Measurements from ENCODE around the gene HIPK2. TPM values are rescaled to one million over a fixed set of nuclear protein-coding genes. Genes with fewer than 3 reads are reported as not detected.

HIPK2 gene
- total RNA-seq, 1 experiment from 2014 or later = 30.7 TPM

- H3K9me3 ChIP-seq (ENCODE audit: low read depth, low read length, poor library complexity, severe bottlenecking) = no peaks in the 10 kb centered on the region
- no peaks in the 10 kb centered on the region for H3K4me1 ChIP-seq (ENCODE audit: insufficient read depth, low read length, poor library complexity, severe bottlenecking)
- H3K36me3 ChIP-seq (ENCODE audit: insufficient read depth, low read length, poor library complexity, severe bottlenecking) = no peaks in the 10 kb centered on the region
- no peak overlapping the region for H3K27ac ChIP-seq (ENCODE audit: low read depth, low read length, poor library complexity, severe bottlenecking)
- no peak overlapping the region for H3K4me3 ChIP-seq (ENCODE audit: low read depth, low read length, poor library complexity, severe bottlenecking)
- TF ChIP-seq CTCF (conservative IDR thresholded peaks at IDR 0.05; ENCODE audit: low read depth, low read length) = no peak
- no peak for TF ChIP-seq EZH2 (IDR thresholded peaks at IDR 0.05; ENCODE audit: borderline replicate concordance, low read depth, low read length, poor library complexity, severe bottlenecking)
- intact Hi-C loops (cut with micrococcal nuclease; ENCODE audit: unreplicated experiment) = no loop called here
- no peak for DNase-seq (ENCODE audit: low spot score)
- CTCF ChIA-PET = no interaction called here
- no TSS peak for BruUV-seq (replicated peaks)
- POLR2A ChIA-PET (ENCODE audit: low non-redundant PET) = no interaction called here
- no peaks in the 10 kb centered on the region for H3K27me3 ChIP-seq (replicated peaks; ENCODE audit: insufficient read depth, low read depth, low read length, poor library complexity)
Measured at GRCh38 chr7:139542308-139543151, 235.3 kb downstream of the HIPK2 start.

GRCh38 chr7:139541600-139542307, 236.0 kb downstream of the HIPK2 start:
- CTCF ChIA-PET = no interaction called here
- BruUV-seq (replicated peaks) = no TSS peak
- H3K27ac ChIP-seq (ENCODE audit: low read depth, low read length, poor library complexity, severe bottlenecking) = no peak overlapping the region
- no peaks in the 10 kb centered on the region for H3K4me1 ChIP-seq (ENCODE audit: insufficient read depth, low read length, poor library complexity, severe bottlenecking)
- POLR2A ChIA-PET (ENCODE audit: low non-redundant PET) = no interaction called here
- DNase-seq (ENCODE audit: low spot score) = no peak
- no peaks in the 10 kb centered on the region for H3K27me3 ChIP-seq (replicated peaks; ENCODE audit: insufficient read depth, low read depth, low read length, poor library complexity)
- intact Hi-C loops (cut with micrococcal nuclease; ENCODE audit: unreplicated experiment) = no loop called here
- no peaks in the 10 kb centered on the region for H3K9me3 ChIP-seq (ENCODE audit: low read depth, low read length, poor library complexity, severe bottlenecking)
- no peaks in the 10 kb centered on the region for H3K36me3 ChIP-seq (ENCODE audit: insufficient read depth, low read length, poor library complexity, severe bottlenecking)
- no peak overlapping the region for H3K4me3 ChIP-seq (ENCODE audit: low read depth, low read length, poor library complexity, severe bottlenecking)
- TF ChIP-seq CTCF (conservative IDR thresholded peaks at IDR 0.05; ENCODE audit: low read depth, low read length) = no peak
- TF ChIP-seq EZH2 (IDR thresholded peaks at IDR 0.05; ENCODE audit: borderline replicate concordance, low read depth, low read length, poor library complexity, severe bottlenecking) = no peak

GRCh38 chr7:139540203-139540602, 237.6 kb downstream of the HIPK2 start:
- ChIA-PET CTCF (no interaction called here), POLR2A (ENCODE audit: low non-redundant PET) (no interaction called here)
- H3K27ac ChIP-seq (ENCODE audit: low read depth, low read length, poor library complexity, severe bottlenecking) = no peak overlapping the region
- H3K36me3 ChIP-seq (ENCODE audit: insufficient read depth, low read length, poor library complexity, severe bottlenecking) = no peaks in the 10 kb centered on the region
- intact Hi-C loops (cut with micrococcal nuclease; ENCODE audit: unreplicated experiment) = no loop called here
- no peaks in the 10 kb centered on the region for H3K4me1 ChIP-seq (ENCODE audit: insufficient read depth, low read length, poor library complexity, severe bottlenecking)
- H3K27me3 ChIP-seq (replicated peaks; ENCODE audit: insufficient read depth, low read depth, low read length, poor library complexity) = no peaks in the 10 kb centered on the region
- BruUV-seq (replicated peaks) = no TSS peak
- no peak for DNase-seq (ENCODE audit: low spot score)
- TF ChIP-seq CTCF (conservative IDR thresholded peaks at IDR 0.05; ENCODE audit: low read depth, low read length) (no peak), EZH2 (IDR thresholded peaks at IDR 0.05; ENCODE audit: borderline replicate concordance, low read depth, low read length, poor library complexity, severe bottlenecking) (no peak)
- H3K9me3 ChIP-seq (ENCODE audit: low read depth, low read length, poor library complexity, severe bottlenecking) = no peaks in the 10 kb centered on the region
- H3K4me3 ChIP-seq (ENCODE audit: low read depth, low read length, poor library complexity, severe bottlenecking) = no peak overlapping the region
